NK-92 (cell line): Measurements from ENCODE around the gene PDK2.
A peak's percentile ranks its signal among the peaks of the same experiment; 100 is the strongest.

Experiments
- DNase-seq: peaks from one replicate; lab custom pipeline; 2025; ENCODE audit not compliant: unreplicated experiment; lab: John Stamatoyannopoulos, UW

Gene PDK2

DNA sequence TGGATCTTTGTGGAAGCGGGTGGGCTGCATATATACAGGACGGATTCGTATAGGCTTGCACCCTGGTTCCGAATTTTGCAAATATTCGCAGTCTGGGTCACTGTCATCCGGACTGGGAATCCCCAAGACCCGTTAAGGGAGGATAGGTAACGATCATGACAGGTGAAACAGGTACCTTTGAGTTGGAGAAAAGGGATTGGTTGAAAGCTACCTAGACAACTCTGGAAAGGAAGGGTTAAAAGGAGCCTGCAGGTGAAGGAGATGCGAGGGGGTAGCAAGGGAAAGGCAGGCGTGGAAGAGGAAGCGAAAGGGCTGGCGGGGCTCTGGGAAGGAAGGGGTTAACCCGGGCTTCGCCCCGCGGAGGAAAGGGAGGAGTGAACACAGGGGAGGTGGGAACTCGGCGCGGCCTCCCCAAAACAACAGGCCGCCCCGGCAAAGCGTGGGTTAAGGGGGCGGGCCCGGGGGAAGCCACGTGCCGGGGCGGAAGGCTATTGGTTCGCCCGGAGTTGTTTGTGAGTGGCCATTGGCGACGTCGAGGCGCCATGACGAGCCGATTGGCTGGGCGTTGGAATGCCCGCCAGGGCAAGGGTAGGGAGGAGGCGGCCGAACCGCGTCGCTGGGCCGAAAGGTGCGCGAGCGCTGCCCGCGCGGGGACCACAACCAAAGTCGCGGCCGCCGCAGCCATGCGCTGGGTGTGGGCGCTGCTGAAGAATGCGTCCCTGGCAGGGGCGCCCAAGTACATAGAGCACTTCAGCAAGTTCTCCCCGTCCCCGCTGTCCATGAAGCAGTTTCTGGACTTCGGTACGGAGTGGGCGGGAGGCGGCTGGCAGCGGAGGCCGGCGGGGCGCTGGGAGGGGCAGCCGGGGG is at the start of gene PDK2:
TSS of gene PDK2 (plus strand) at position 599 of the 867 bp plus-strand sequence. CDS start at position 684, 85 bp downstream.
- DNase-seq, result peak; percentile 77

- DNase-seq, result no peak
Measured at GRCh38 chr17:50046179-50046578, 49.0 kb upstream of the PDK2 start.

GRCh38 chr17:50046667-50047066 is 48.5 kb upstream of the PDK2 start:
- no peak for DNase-seq

DNA sequence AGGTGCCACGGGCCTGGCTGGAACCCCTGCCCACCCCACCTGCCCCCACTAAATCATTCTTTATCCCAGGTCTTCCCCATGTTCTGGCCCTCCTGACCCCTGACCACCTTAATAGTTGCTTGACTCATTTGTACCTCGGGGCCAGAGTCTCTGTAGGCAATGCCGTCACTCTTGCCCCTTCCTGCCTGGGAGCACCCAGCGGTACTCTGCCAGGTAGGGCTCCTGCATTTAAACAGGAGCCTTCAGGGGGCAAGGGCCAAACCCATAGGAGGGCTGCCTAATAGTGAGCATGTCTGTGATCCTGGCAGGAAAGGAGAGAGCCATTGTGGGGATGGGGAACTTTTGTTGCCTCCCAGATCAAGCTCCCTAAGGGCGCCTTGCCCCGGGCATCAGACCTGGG is 48.1 kb upstream of the PDK2 start:
- DNase-seq, result no peak

DNA sequence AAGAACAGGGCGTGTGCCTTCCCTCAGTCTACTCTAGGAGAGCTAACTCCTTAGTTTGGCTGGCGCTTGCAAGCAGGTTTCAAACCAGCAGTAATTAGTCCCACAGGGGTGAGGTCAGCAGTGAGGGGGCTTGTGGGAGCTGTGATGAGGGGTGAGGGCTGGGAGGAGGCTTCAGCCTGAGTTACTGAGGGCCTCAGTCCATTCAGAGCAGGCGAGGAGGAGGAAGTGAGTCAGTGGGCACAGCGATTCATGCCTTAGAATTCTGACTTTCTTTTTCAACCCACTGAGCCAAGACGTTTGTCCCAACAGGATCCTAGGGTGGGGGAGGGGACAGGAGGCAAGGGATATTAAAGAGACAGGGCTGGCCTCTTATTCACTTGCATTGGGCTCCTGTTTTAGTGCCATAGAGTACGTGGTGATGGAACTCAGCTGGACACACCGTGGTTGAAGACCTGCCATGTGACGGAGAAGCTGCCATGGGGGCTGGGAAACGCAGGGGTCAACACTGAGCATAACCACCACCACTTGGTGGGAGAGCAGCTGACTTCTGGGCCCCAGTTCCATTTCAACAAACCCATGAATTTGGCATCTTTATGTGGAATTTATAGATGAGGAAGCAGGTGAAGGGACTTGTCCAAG is 47.5 kb upstream of the PDK2 start:
- DNase-seq, result no peak

GRCh38 chr17:50048146-50048720 is 46.9 kb upstream of the PDK2 start:
- DNase-seq, result no peak

- DNase-seq, result no peak
Measured at GRCh38 chr17:50048988-50049387, 46.2 kb upstream of the PDK2 start.

- DNase-seq, result no peak
Measured at GRCh38 chr17:50049636-50050035, 45.5 kb upstream of the PDK2 start.

- DNase-seq, result no peak
Measured at GRCh38 chr17:50050431-50051032, 44.6 kb upstream of the PDK2 start.

- DNase-seq, result no peak
Measured at GRCh38 chr17:50051082-50051576, 44.0 kb upstream of the PDK2 start.

DNA sequence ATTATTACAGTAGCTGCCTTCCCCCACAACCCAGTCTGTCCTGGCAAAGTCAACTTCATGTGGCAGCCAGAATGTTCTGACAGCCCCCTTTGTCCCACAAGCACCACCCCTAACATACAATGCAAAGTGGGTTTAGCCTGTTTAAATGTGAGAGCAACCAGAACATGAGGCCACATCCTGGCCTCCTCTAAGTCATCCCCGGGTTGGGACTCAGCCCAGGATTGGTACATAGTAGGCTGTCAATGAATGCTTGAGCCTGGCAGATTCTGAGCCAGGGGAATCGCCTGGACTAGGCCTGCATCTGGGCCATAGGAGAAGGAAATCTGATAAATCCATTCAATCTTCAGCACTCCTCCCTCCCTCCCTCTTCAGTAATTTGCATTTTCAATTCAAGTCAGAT is 43.5 kb upstream of the PDK2 start:
- DNase-seq, result no peak

- DNase-seq, result no peak
Measured at GRCh38 chr17:50052241-50052796, 42.8 kb upstream of the PDK2 start.

- DNase-seq, result no peak
Measured at GRCh38 chr17:50052822-50053653, 42.1 kb upstream of the PDK2 start.

- no peak for DNase-seq
Measured at GRCh38 chr17:50053654-50053960, 41.5 kb upstream of the PDK2 start.

DNA sequence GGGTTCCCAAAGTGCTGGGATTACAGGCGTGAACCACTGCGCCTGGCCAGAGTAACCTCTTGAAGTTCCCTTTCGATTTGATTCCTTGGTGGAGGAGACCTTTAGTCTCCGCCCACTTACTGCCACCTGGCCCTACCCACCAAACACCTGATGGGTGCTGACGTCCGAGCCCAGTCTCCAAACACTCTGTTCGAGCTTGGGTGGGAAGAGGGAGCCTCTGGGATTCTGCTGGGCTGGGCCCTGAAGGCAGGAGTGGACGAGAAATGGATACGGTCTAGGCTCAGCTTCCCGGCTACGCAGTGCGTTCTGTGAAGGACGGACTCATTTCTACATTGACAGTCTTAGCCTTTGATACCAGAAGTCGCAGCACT is 40.1 kb upstream of the PDK2 start:
- no peak for DNase-seq

GRCh38 chr17:50055426-50056216 is 39.5 kb upstream of the PDK2 start, which contains the start of gene ITGA3:
ITGA3 (plus strand) TSS chr17:50056110; CDS start chr17:50056440, 330 bp downstream.
- no peak for DNase-seq

DNA sequence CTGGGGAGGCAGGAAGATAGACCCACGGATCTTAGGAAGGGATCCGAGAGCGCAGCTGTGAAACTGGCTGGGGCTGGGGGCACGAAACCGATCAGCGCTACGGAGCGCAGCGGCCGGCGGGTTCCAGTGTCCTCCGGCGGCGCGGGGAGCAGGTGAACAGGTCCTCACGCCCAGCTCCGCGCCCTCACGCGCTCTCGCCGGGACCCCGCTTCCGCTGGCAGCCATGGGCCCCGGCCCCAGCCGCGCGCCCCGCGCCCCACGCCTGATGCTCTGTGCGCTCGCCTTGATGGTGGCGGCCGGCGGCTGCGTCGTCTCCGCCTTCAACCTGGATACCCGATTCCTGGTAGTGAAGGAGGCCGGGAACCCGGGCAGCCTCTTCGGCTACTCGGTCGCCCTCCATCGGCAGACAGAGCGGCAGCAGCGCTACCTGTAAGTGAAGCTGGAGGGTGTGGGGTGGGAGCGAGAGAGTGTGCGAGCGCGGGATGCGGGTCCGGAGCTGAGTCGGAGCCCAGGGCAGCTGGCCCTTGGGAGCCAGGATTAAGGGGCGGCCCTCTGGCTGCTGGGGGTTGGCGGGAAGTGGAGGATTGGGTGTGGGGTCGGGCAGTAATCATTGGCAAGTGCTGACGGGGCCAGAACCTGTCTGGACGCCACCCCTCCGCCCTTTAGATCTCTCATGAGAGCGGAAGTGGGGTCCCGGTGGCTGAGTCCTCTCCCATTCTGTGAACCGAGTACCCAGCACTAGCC is 38.8 kb upstream of the PDK2 start:
- no peak for DNase-seq

DNA sequence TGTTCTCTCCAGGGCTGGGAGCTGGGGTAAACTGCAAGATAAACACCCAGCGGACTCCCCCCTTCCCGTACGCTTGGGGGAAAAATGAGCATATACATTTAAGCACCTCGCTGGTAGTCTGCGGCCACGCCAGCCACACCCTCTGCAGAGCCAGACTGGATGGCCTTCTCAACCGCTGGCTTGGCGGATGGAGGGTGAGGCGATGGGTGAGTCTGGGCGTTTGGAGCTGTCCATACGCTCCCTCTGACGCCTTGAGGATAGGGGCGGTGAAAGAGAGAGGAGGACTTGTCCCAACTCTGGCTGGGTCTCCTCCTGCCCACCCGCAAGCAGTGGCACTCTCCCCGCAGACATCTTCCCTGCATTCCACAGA is 38.2 kb upstream of the PDK2 start:
- DNase-seq, result no peak

DNA sequence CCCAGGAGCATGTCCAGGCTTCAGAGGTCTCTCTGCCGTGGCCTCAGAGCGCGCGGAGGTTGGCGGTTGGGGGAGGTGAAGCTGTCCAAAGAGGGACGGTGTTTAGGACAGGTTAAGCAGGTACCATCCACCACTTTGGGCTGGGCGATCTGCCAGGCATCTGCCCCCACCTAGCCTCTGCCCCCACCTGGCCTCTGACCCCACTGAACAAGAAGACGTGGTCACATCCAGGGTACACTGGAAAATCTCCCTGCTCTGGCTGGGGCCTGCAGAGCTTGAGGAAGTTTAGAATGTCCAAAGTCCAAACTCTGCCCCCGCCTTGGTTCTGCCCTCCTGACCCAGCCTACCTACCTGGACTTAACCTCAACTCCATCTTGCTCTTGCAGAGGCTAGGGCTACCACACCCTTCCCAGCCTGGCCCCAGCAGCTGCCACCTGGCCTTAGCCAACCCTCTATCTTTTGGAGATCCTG is 37.6 kb upstream of the PDK2 start:
- no peak for DNase-seq
